Kidney epithelial cell (primary cell): ENCODE measurements around the gene KCNJ3. TPM values are rescaled to one million over a fixed set of nuclear protein-coding genes. Genes with fewer than 3 reads are reported as not detected.

ENCODE experiments used
- DNase-seq: peaks from one replicate; pipeline ENCODE4 v3.0.0-alpha.2; 2010; ENCODE audit warnings: low read depth
- H3K27me3 ChIP-seq: 2 replicates; pipeline ENCODE4 v1.6.0; 2011; ENCODE audit warnings: low read length; ENCODE audit not compliant: control insufficient read depth, insufficient read depth
- H3K36me3 ChIP-seq: 2 replicates; pipeline ENCODE4 v1.5.1; 2011; ENCODE audit warnings: low read length; ENCODE audit not compliant: control insufficient read depth, insufficient read depth
- H3K4me3 ChIP-seq: 2 replicates; pipeline ENCODE4 v1.5.1; 2011; ENCODE audit warnings: low read depth, mild to moderate bottlenecking, control low read depth, low read length
- CTCF ChIP-seq: IDR thresholded peaks from 2 replicates; pipeline ENCODE4 v1.5.1; 2011; ENCODE audit warnings: mild to moderate bottlenecking, moderate library complexity, low read length, control low read depth, inconsistent platforms; ENCODE audit not compliant: insufficient read depth, poor library complexity, severe bottlenecking
- total RNA-seq: library from RNA; depleted of rRNA; stranded (reverse); fragments of >200 nt; gene quantifications from 2 replicates; pipeline ENCODE4 v1.2.3, GENCODE V29; 2015

The KCNJ3 gene
- total RNA-seq, 1 donor from 2014 or later: not detected

DNA sequence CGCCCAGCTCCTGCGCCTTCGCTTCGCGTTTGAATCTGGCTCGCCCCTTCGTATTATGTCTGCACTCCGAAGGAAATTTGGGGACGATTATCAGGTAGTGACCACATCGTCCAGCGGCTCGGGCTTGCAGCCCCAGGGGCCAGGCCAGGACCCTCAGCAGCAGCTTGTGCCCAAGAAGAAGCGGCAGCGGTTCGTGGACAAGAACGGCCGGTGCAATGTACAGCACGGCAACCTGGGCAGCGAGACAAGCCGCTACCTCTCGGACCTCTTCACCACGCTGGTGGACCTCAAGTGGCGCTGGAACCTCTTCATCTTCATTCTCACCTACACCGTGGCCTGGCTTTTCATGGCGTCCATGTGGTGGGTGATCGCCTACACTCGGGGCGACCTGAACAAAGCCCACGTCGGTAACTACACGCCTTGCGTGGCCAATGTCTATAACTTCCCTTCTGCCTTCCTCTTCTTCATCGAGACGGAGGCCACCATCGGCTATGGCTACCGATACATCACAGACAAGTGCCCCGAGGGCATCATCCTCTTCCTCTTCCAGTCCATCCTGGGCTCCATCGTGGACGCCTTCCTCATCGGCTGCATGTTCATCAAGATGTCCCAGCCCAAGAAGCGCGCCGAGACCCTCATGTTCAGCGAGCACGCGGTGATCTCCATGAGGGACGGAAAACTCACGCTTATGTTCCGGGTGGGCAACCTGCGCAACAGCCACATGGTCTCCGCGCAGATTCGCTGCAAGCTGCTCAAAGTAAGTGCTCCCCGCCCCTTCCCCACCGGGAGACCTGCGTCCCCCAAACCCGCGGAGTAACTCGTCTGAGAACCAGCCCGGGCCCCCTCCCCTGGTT, 453 bp downstream of the KCNJ3 start:
- Histone ChIP-seq H3K36me3 (no peaks in the 10 kb centered on the region), H3K27me3 (peaks cover 26% of the 10 kb centered on the region), H3K4me3 (peak overlapping the region; percentile 19)
- TF ChIP-seq CTCF: no peak
- DNase-seq: no peak

DNA sequence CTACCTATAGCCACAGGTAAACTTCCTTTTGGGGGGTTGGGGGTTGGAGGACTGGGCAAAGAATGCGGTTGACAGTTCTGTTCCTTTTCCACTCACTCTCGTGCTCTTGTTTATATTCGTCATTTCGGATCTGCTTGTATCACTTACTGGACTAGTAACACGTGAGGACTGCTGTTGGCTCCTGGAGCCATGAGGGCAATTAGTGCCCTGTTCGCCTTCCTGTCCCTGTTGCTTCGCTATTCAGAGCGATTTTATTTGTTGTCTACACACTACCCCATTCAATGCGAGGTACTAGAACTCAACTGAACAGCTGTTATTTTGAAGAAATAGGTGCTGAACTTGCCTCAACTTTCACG, 1.1 kb downstream of the KCNJ3 start:
- no peak for DNase-seq
- Histone ChIP-seq H3K36me3 (no peaks in the 10 kb centered on the region), H3K27me3 (peaks cover 26% of the 10 kb centered on the region), H3K4me3 (no peak overlapping the region)
- no peak for TF ChIP-seq CTCF

- no peak for DNase-seq
- peaks cover 26% of the 10 kb centered on the region for H3K27me3 ChIP-seq
- TF ChIP-seq CTCF: no peak
- H3K4me3 ChIP-seq: no peak overlapping the region
- H3K36me3 ChIP-seq: no peaks in the 10 kb centered on the region
Observed at GRCh38 chr2:154700136-154700535, 1.6 kb downstream of the KCNJ3 start.

DNA sequence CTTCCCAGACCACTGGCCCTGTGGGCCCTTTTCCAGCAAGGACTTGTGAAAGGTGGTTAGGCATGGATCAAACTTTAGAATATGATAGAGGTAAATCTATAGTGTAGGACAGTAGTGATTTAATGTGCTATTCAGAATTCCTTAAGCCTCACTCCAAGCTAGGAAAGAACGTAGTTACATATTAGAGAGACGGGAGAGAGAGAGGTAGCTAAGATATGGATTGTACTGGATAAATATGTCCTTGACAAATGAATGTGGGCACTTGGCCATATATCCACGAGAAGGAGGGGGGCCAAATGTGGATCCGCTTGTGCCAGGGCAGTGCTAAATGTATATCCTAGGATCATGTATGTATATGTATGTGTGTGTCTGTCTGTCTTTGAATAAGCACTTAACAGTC, 6.5 kb downstream of the KCNJ3 start:
- Histone ChIP-seq H3K36me3 (no peaks in the 10 kb centered on the region), H3K4me3 (no peak overlapping the region), H3K27me3 (no peaks in the 10 kb centered on the region)
- TF ChIP-seq CTCF: no peak
- DNase-seq: no peak

DNA sequence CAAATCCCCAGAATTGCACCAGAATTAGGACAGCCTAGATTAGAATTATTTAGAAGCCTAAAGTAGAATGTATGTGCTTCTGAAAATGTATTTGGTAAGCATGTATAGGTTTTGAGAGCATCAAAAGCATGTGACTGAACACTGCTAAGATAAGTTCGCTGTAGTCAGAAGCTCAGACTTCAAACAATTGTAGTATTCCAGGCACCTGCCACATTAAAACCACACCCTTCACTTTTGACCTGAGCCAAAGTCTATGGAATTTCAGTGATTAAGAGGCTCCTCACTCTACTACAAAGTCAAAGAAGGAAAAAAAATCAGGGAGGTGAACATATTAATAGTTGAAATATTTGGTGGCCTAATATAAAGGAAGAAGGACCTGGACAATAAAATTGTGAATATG, 8.2 kb downstream of the KCNJ3 start:
- no peak for DNase-seq
- H3K4me3 ChIP-seq: no peak overlapping the region
- no peaks in the 10 kb centered on the region for H3K36me3 ChIP-seq
- no peak for TF ChIP-seq CTCF
- H3K27me3 ChIP-seq: no peaks in the 10 kb centered on the region
